Measurements from ENCODE around the gene WNT4.

WNT4 gene

GRCh38 chr1:22143065-22144033, at the start of gene WNT4:
Gene WNT4, minus strand, starts transcription at chr1:22143097. Its CDS starts 175 bp downstream, at chr1:22142922.
- DNase-seq: peak; percentile 18

- DNase-seq: no peak
Measured at GRCh38 chr1:22190731-22191130, 47.8 kb upstream of the WNT4 start.

- DNase-seq: no peak
Measured at GRCh38 chr1:22190251-22190650, 47.4 kb upstream of the WNT4 start.

- DNase-seq: no peak
Measured at GRCh38 chr1:22189619-22190018, 46.7 kb upstream of the WNT4 start.

GRCh38 chr1:22188914-22189313, 46.0 kb upstream of the WNT4 start:
- no peak for DNase-seq

GRCh38 chr1:22188436-22188835, 45.5 kb upstream of the WNT4 start:
- no peak for DNase-seq

- DNase-seq: no peak
Measured at GRCh38 chr1:22186311-22186710, 43.4 kb upstream of the WNT4 start.

GRCh38 chr1:22184892-22185612, 42.2 kb upstream of the WNT4 start:
- peak; percentile 93 for DNase-seq

GRCh38 chr1:22184454-22184853, 41.6 kb upstream of the WNT4 start:
- peak; percentile 66 for DNase-seq

- DNase-seq: no peak
Measured at GRCh38 chr1:22182715-22183114, 39.8 kb upstream of the WNT4 start.

GRCh38 chr1:22179197-22179803, 36.4 kb upstream of the WNT4 start:
- DNase-seq: no peak

- DNase-seq: no peak
Measured at GRCh38 chr1:22177354-22178003, 34.6 kb upstream of the WNT4 start.

- peak; percentile 37 for DNase-seq
Measured at GRCh38 chr1:22176258-22176657, 33.4 kb upstream of the WNT4 start.

- DNase-seq: peak; percentile 15
Measured at GRCh38 chr1:22174446-22175220, 31.7 kb upstream of the WNT4 start.

GRCh38 chr1:22171951-22172715, 29.2 kb upstream of the WNT4 start:
- DNase-seq: no peak

- DNase-seq: no peak
Measured at GRCh38 chr1:22169816-22170215, 26.9 kb upstream of the WNT4 start.

GRCh38 chr1:22168412-22168973, 25.6 kb upstream of the WNT4 start:
- DNase-seq: no peak

- DNase-seq: no peak
Measured at GRCh38 chr1:22166439-22166838, 23.5 kb upstream of the WNT4 start.

- no peak for DNase-seq
Measured at GRCh38 chr1:22164841-22165808, 22.2 kb upstream of the WNT4 start.

- DNase-seq: no peak
Measured at GRCh38 chr1:22163564-22163963, 20.7 kb upstream of the WNT4 start.
